ENCODE data around the gene KRTAP4-6.
"Not testable (repeated sequence)": the region's sequence is repeated elsewhere in the genome, so short reads cannot be mapped to it uniquely, and the experiment has no call there.

Gene KRTAP4-6

DNA sequence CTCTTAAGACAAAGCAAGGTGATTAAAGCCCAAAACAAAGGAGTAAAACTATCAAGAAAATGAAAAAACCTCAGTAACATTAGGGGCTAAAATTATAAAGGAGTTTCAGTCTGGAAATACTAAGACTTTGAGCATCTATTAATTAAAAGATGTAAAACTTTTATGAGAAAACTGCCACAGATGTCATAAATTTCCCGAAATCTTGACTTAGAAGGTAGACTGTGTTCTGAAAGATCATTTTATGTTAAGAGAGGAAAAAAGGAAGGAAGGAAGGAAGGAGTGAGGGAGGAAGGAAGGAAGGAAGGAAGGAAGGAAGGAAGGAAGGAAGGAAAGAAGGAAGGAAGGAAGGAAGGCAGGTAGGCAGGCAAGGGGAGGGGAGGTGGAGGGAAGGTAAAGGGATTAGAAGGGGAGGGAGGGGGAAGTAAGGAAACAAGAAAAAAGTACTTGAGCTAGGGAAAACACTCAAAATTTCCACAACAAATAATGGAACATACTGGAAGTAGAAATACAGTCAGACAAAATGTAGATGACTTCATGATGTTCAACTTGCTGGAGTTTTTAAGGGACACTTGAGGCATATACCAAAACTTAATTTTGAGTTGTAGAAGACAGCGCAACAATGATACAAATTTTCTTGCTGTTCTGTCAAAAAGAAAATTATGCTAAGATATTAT, 7.3 kb upstream of the KRTAP4-6 start:
- DNase-seq (ENCODE audit: low spot score), result no peak

- no peak for DNase-seq (ENCODE audit: low spot score)
These were observed 4.9 kb upstream of the KRTAP4-6 start for GRCh38 chr17:41145261-41145660.

DNA sequence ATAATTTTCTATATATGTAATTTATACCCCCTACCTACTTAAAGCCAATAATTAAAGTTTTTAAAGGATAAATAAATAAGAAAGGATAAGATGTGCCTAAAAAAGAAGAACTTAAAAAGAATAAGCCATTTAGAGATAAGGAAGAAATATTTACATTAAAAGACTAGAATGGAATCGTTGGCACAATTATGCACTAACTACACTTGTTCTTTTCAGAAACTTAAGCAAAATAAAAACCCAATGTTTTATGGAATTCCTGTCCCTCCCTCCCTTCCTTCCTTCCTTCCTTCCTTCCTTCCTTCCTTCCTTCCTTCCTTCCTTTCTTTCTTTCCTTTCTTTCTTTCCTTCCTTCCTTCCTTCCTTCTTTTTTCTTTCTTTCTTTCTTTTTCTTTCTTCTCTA, 4.5 kb upstream of the KRTAP4-6 start:
- DNase-seq (ENCODE audit: low spot score), result no peak

GRCh38 chr17:41141361-41141760, 1.0 kb upstream of the KRTAP4-6 start:
- DNase-seq (ENCODE audit: low spot score), result no peak

- DNase-seq (ENCODE audit: low spot score), result not testable (repeated sequence)
These were observed 479 bp downstream of the KRTAP4-6 start for GRCh38 chr17:41139865-41140264.

GRCh38 chr17:41133880-41134735, 6.2 kb downstream of the KRTAP4-6 start:
- no peak for DNase-seq (ENCODE audit: low spot score)

DNA sequence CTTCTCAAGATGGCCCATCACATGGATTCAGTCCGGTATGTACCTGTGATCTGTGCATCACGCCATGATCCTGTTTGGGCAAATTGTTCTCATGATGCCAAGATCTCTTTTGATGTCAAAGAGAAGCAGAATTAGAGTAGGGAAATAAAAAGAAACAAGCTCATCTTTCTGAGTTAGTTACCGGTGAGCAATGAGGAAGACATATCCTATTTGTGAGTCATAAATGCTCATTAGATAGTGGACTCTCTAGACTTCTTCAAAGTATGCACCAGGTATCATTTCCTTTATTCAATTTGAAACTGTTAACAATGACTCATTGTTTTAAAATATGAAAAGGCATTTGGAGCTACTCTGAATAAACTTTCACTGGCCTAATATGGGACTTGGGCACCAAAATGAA, 8.4 kb downstream of the KRTAP4-6 start:
- DNase-seq (ENCODE audit: low spot score), result no peak

DNA sequence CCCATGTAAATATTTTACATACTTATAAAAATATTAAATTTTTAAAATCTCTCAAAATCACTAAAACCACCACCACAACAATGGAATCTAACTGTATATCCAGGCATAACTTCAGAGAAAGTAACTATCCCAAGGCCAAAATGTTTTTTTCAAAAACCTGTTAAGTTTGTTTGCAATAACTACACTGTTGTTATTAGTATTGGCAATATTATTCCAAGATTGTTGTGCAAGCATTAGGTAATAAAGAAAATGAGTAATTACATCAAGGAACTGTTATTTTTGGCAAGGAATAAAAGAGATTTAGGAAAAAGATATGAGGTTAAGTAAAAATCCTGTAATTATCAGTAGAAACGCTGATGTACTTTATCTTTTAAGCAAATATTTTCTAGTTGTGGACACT, 13.0 kb downstream of the KRTAP4-6 start:
- DNase-seq (ENCODE audit: low spot score), result no peak

DNA sequence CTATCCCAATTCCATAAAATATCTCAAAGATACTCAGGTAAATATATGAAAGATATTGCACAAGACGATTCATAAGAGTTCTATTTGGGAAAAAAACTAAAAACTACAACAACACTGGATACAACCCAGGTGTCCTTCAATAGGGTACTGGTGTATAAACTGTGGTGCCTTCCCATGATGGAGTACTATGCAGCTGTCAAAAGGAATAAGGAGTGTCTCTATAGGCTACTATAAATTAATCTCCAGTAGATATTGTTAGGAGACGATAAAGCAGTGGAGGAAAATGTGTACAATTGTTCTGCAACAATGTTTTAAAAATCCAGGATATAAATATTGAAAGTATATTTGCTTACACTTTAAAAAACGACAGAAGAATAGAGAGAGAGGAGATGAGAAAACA, 13.9 kb downstream of the KRTAP4-6 start:
- no peak for DNase-seq (ENCODE audit: low spot score)

DNA sequence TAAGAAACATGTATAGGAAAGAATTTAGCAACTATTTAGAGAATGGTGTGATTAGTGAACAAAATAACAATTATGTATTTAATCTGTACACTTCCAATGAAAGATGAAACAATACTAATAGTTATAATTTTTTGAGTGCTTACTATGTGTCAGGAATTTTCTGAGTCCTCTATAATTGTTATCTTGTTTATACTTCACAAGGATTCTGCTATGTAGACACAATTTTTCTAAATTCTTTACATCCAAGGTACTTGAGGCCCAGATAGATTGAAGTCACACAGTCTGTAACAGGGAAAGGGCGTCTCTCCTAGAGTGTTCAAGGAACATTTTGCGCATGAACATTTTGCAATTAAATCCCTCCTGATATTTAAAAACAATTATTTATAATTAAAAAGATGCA, 15.3 kb downstream of the KRTAP4-6 start:
- no peak for DNase-seq (ENCODE audit: low spot score)

DNA sequence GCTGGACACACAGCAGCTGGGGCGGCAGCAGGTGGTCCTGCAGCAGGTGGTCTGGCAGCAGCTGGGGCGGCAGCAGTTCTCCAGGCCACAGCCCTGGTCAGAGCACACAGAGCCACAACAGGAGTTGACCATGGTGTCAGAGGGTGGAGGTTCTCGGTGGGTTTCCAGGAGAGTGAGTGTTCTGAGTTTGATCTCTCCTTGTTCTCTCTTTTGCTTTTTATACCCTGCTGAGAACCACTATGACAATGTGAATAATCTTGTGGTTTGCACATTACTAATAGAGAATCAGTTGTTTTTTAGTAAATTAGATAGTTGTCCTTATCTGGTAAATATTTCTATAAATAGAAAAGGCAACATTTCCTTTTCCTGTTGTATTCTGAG, 16.4 kb downstream of the KRTAP4-6 start, which contains the start of gene KRTAP4-12:
Gene KRTAP4-12 (minus strand): TSS at position 192 of the 381 bp plus-strand sequence. CDS start 60 bp downstream, at position 132.
- not testable (repeated sequence) for DNase-seq (ENCODE audit: low spot score)

DNA sequence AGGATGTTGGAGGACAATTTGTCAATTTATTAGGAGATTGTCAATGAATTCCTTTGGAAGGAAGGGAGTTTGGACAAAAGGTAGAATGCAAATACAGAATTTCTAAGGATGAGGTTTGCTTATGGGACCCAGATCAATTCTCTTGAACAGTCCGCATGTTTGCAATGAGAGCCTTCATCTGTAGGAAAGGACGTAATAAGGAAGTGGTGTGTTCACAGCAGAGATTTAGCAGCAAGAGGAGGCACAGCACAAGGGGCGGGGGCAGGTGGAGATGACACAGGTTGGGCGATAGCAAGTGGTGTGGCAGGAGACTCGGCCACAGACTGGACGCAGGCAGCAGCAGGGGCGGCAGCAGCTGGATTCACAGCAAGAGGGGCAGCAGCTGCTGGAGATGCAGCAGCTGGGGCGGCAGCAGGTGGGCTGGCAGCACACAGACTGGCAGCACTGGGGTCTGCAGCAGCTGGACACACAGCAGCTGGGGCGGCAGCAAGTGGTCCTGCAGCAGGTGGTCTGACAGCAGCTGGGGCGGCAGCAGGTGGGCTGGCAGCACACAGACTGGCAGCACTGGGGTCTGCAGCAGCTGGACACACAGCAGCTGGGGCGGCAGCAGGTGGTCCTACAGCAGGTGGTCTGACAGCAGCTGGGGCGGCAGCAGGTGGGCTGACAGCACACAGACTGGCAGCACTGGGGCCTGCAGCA, 16.9 kb downstream of the KRTAP4-6 start:
- DNase-seq (ENCODE audit: low spot score), result not testable (repeated sequence)

GRCh38 chr17:41121742-41122141, 18.6 kb downstream of the KRTAP4-6 start:
- no peak for DNase-seq (ENCODE audit: low spot score)

GRCh38 chr17:41119696-41120690, 20.4 kb downstream of the KRTAP4-6 start:
- DNase-seq (ENCODE audit: low spot score), result not testable (repeated sequence)

DNA sequence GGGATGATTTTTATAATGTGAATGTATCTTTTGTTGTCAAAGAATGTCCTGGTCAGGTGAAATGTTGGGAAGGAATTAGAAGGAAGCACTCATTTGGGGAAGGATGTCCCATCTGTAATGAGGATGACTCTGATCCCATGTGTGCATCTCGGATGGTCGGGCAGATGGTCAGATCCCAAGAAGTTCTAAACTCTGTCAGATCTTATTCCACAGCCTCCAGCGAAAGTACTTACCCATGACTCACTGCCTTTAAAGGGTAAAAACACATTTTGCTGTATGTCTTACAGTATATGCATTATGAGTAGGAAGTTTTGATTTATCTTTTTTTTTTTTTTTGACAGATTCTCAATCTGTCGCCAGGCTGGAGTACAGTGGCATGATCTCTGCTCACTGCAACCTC, 21.6 kb downstream of the KRTAP4-6 start:
- no peak for DNase-seq (ENCODE audit: low spot score)

DNA sequence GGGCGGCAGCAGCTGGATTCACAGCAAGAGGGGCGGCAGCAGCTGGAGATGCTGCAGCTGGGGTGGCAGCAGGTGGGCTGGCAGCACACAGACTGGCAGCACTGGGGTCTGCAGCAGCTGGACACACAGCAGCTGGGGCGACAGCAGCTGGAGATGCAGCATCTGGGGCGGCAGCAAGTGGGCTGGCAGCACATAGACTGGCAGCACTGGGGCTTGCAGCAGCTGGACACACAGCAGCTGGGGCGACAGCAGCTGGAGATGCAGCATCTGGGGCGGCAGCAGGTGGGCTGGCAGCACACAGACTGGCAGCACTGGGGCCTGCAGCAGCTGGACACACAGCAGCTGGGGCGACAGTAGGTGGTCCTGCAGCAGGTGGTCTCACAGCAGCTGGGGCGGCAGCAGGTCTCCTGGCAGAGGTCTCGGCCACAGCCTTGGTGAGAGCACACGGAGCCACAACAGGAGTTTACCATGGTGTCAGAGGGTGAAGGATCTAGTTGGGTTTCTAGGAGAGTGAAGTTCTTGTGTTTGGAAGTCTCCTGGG, 22.4 kb downstream of the KRTAP4-6 start, which contains the start of gene KRTAP4-11:
Gene KRTAP4-11 (minus strand): TSS at position 528 of the 541 bp plus-strand sequence. CDS start 58 bp downstream, at position 470.
- DNase-seq (ENCODE audit: low spot score), result not testable (repeated sequence)

DNA sequence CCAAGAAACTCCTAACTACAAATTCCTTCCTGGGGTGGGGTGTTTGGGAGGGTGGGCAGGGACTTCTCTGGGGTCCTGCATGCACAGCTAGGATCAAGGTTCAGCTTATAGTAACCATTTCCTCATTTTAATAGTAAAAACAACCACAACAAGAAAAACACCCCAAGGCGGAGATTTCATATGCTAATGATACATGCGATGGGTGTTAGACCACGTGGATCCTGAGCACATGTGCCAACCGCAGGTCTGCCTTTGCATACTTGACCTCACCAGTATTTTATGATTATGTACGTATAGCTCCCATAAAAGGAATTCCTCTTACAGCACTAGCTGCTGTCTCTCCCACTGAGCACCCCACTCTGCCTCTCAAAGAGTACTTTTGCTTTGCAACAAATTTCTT, 24.0 kb downstream of the KRTAP4-6 start:
- DNase-seq (ENCODE audit: low spot score), result no peak

- DNase-seq (ENCODE audit: low spot score), result no peak
These were observed 29.0 kb downstream of the KRTAP4-6 start for GRCh38 chr17:41111151-41111885.

- not testable (repeated sequence) for DNase-seq (ENCODE audit: low spot score)
These were observed 31.5 kb downstream of the KRTAP4-6 start for GRCh38 chr17:41108728-41109386.
